Measurements from ENCODE around the gene CHST13.

CHST13 gene

DNA sequence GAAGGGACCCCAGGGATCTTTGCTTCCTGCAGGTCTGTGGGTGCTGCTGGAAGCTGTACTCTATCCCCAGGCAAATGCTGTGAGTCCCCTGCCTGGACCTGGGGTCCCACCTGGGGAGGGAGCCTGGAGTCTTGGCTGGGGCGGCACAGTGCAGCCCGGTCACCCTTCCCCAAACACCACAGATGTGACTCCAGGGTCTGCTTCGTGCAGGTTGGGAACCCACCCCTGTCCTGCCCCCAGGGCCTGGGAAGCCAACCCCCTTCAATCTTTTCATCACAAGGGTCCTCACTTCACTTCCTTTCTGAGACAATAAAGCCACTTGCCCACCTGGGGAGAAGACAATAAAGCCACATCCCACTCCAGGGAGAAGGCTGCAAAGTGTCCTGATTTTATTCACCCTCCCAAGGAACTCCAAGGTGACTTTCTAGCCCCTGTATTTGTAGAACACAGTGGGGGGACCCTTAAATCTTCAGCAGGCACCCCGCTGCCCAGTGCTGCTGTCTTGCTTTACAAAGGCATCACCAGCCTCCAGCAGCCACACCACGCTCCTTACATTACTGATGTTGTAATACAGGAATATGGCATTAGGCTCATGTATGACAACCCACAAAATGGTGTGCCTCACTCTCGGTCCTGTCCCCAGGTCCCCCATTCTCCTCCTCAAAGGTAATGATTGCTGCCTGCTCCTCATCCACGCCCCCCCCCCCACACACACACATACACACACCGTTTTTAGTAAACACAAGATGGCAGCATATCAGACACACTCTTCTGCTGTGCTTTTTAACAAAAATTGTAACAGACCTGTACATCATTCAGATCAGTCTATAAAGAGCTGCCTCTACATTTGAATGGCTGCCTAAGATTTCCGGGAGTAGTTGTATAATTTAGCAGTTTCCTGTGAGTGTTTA lies 24.9 kb downstream of the CHST13 start:
- peaks cover 35 to 54% (median 50%) of the 10 kb centered on the region in 10 experiments for H3K4me1 ChIP-seq
- no peaks in the 10 kb centered on the region for H3K27me3 ChIP-seq
- no peak overlapping the region for H3K4me3 ChIP-seq
- no peak for TF ChIP-seq Cebpa-rat (IDR thresholded peaks at IDR 0.05)
- H3K9ac ChIP-seq = no peak overlapping the region
- no peaks in the 10 kb centered on the region for H3K36me3 ChIP-seq
- H3K4me2 ChIP-seq = peak overlapping the region in 9 of 11 experiments; percentile 7 to 78 (median 43); a peak in 13 of 22 replicates
- H4K20me1 ChIP-seq = no peaks in the 10 kb centered on the region
- H3K27ac ChIP-seq = peak overlapping the region in 2 of 11 experiments; percentile 32 to 51; a peak in 3 of 22 replicates
- H3K9me3 ChIP-seq (replicated peaks in 1 of 11) = no peaks in the 10 kb centered on the region

DNA sequence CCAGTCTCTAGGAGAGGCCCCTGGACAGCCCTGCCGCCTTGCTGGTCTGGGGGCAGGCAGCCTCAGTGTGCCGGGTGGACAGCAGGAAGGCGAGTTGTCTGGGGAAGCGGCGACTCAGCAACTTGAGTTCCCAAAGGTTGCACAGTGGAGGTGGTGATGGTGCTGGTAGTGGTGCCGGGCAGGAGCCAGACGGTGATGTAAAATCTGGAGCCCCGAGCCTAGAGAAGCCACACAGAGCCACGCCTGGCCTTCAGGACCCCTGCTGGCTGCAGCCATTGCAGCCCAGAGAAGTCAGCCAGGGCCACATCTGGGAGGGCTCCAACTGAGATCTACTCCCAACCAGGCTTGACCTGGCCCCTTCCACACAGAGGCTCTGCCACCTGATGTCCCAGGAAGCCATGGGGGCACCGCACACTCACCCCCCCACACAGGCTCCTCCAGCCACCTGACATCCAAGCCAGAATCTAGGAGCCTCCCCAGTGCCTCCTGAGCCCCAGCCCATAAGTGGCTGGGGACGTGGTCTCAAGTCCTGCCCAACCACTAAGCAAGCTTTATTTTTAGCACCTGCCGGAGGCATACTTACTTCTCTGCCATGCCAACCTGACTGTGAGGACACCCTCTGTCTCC lies 26.0 kb downstream of the CHST13 start:
- Histone ChIP-seq H3K4me1 (peaks cover 25 to 45% (median 39%) of the 10 kb centered on the region in 10 experiments), H3K4me2 (peak overlapping the region; percentile 6 to 78 (median 43); a peak in 18 of 22 replicates), H4K20me1 (no peaks in the 10 kb centered on the region), H3K27ac (no peak overlapping the region), H3K9ac (no peak overlapping the region), H3K4me3 (no peak overlapping the region), H3K9me3 (replicated peaks in 1 of 11) (no peaks in the 10 kb centered on the region), H3K27me3 (no peaks in the 10 kb centered on the region), H3K36me3 (no peaks in the 10 kb centered on the region)
- TF ChIP-seq Cebpa-rat (IDR thresholded peaks at IDR 0.05) = no peak

DNA sequence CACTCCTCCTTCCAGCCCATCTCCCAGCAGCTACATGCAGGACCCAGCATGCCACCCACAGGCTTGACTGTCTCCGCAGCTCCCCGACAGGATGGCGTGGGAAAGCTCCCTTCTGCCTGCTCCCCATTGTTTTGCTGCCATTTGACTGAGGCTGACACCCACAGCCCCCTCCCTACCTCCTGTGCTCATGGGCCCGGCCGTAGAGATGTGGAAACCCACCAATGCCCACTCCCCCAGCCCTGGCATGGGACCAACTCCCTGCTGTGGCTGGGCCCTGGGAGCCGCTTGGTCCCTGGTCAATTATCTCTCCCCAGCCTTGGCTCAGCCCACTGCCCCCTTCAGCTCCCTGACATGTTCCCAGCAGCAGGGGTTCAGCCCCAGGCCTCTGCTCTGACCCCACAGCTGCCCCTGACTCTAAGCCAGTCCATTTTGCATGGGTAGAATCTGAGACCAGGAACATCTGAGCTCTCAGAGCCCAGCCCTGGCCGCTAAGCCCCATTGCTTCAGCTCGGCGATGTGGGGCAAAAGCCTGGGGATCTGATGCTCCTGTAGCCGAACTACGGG lies 26.6 kb downstream of the CHST13 start:
- H3K9ac ChIP-seq = no peak overlapping the region
- no peaks in the 10 kb centered on the region for H3K27me3 ChIP-seq
- no peaks in the 10 kb centered on the region for H3K36me3 ChIP-seq
- H3K4me2 ChIP-seq = peak overlapping the region in 9 of 11 experiments; percentile 6 to 78 (median 43); a peak in 13 of 22 replicates
- no peaks in the 10 kb centered on the region for H4K20me1 ChIP-seq
- H3K4me1 ChIP-seq = peaks cover 22 to 39% (median 34%) of the 10 kb centered on the region in 10 experiments; a peak in 19 of 20 replicates
- no peak for TF ChIP-seq Cebpa-rat (IDR thresholded peaks at IDR 0.05)
- no peaks in the 10 kb centered on the region for H3K9me3 ChIP-seq (replicated peaks in 1 of 11)
- no peak overlapping the region for H3K4me3 ChIP-seq
- H3K27ac ChIP-seq = no peak overlapping the region

DNA sequence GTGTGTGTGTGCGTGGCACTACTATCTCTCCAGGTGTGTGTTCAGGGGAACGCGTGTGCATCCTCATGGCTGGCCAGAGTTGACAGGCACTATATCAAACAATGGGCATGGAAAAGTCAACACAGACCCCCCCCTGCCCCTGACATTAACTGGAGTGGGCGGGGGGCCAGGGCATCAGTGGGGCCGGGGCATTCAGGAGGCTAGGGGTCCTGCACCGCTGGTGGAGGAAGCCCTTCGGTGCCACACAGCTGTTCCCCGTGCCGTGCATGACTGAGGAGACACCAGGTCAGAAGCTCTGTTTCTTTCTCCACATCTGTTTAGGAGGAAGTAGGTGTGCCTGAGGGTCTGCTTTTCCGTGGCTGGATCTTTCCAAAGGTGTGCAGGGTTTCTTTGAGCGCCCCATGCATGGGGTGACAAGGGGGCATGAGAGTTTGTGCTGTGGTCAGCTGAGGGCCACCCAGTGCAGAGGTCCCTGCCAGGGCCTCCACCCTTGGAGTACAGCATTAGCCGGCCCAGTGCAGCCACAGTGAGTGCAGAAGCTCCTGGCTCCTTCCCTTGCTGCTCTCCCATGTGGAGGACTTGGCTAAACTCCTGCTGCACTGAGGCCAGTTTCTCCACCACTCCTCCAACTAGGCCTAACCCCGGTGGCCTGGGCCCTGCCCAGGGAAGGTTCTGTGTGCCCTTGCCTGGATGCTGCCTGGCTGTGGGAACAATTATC lies 27.3 kb downstream of the CHST13 start:
- Histone ChIP-seq H3K9ac (no peak overlapping the region), H3K36me3 (no peaks in the 10 kb centered on the region), H4K20me1 (no peaks in the 10 kb centered on the region), H3K4me3 (no peak overlapping the region), H3K4me1 (peaks cover 22 to 38% (median 34%) of the 10 kb centered on the region in 10 experiments; a peak in 19 of 20 replicates), H3K27me3 (no peaks in the 10 kb centered on the region), H3K27ac (no peak overlapping the region), H3K4me2 (peak overlapping the region in 6 of 11 experiments; percentile 15 to 48 (median 37); a peak in 7 of 22 replicates), H3K9me3 (replicated peaks in 1 of 11) (no peaks in the 10 kb centered on the region)
- TF ChIP-seq Cebpa-rat (IDR thresholded peaks at IDR 0.05) = no peak

DNA sequence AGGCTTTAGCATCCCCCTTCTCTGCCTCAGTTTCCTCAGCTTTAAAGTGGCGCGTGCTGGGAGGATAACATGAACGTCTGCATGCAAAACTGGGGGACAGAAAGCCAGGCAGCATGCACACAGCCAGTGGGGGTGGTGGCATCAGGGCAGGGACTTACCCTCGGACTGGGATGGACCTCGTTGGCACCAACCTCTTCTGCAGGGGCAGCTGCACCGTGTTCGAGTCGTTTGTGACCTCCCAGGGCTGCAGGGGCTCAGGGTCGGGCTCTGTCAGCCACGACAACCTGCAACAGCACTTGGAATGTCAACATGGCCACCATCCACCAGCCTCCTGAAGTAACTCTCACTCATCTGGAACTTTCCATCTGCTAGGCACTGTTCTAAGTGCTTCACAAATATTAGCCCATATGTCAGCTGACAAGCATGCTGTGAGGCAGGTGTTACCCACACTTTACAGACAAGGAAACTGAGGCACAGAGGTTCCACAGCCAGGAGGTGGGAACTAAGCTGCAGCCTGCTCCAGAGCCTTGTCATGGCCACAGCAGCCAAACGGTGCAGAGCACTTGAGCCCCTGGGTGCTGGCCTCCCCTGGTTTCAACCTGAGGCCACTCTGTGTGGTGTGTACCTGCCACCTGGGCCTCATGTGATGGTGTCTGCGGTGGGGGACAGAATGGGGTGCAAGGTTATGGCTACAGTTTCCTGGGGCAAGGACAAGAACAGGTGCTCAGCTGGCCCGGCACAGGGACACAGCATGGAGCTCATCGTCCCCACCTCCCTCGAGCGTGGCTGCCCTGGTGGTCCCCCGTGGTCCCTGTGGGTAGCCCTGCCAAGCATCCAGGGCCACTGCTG lies 28.1 kb downstream of the CHST13 start:
- Histone ChIP-seq H3K4me1 (peaks cover 22 to 38% (median 32%) of the 10 kb centered on the region in 10 experiments; a peak in 19 of 20 replicates), H4K20me1 (no peaks in the 10 kb centered on the region), H3K27me3 (no peaks in the 10 kb centered on the region), H3K9ac (no peak overlapping the region), H3K4me2 (peak overlapping the region in 3 of 11 experiments; percentile 15 to 45 (median 16); a peak in 2 of 22 replicates), H3K27ac (no peak overlapping the region), H3K9me3 (replicated peaks in 1 of 11) (no peaks in the 10 kb centered on the region), H3K36me3 (no peaks in the 10 kb centered on the region), H3K4me3 (no peak overlapping the region)
- TF ChIP-seq Cebpa-rat (IDR thresholded peaks at IDR 0.05) = no peak

DNA sequence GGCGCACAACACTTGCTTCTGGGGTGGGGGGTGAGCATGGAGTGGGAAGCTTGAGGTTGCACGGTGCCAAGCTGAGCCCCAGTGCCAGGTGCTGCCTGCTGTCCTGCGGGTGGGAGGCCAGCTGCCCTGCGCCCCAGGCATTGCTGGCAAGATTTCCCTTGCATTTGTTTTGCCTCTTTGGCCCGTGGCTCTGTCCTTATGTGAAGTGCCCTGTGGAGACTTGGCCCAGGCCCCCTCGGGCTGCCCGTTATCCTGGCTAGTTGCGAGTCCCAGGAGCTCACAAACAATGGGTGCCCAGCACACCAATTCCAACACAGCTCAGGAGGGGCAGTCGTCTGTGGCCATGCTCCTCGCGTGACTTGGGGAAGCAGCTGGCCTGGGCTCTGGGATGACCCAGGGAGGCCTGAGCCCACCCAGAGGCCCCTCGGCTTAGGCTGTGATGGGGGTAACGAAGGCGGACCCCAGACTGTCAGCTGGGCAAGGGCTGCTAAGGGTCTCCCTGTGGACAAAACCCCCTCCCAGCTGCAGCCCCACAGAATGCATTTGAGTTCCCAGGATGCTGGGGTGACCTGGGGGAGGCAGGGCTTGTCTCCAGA lies 28.8 kb downstream of the CHST13 start:
- H3K27me3 ChIP-seq = no peaks in the 10 kb centered on the region
- H3K4me1 ChIP-seq = peaks cover 22 to 36% (median 31%) of the 10 kb centered on the region in 10 experiments; a peak in 19 of 20 replicates
- H3K27ac ChIP-seq = no peak overlapping the region
- no peaks in the 10 kb centered on the region for H3K9me3 ChIP-seq (replicated peaks in 1 of 11)
- H3K4me2 ChIP-seq = no peak overlapping the region
- H3K36me3 ChIP-seq = no peaks in the 10 kb centered on the region
- H3K4me3 ChIP-seq = no peak overlapping the region
- H4K20me1 ChIP-seq = no peaks in the 10 kb centered on the region
- no peak overlapping the region for H3K9ac ChIP-seq
- TF ChIP-seq Cebpa-rat (IDR thresholded peaks at IDR 0.05) = no peak

DNA sequence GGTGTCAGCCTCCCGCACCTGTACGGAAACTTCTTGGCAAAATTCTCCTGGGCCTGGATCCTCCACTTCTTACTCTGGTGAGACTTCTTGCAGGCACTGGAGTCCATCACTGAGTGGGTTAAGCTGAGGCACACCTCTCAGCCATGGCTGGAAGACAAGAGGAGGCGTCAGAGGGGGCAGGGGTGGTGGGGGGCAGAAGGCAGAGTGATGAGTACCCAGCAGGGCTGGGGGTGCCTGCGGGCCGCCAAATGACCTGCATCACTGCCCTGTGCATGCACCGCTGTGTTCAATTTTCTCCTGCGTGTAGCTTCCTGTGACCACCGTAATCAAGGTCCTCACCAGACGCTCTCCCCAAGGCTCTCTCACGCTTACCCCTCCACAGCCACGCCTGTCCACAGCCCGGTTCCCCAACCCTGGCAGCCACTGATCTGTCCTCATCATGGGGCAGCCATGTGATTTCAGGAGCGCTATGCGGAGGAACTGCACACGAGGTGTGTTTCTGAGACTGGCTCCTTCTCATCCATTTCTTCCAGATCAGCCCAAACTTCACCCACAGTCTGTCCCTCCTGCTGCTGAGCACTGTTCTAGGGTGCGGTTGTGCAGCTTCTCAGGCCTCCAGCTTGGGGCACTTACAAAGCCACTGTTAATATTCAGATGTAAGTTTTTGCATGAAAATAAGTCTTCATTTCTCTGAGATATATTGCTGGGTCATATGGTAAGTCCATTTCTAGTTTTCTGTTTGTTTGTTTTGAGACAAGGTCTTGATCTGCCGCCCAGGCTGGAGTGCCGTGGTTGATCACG lies 29.5 kb downstream of the CHST13 start:
- H3K4me3 ChIP-seq = no peak overlapping the region
- H3K27me3 ChIP-seq = no peaks in the 10 kb centered on the region
- H3K4me2 ChIP-seq = no peak overlapping the region
- H3K9ac ChIP-seq = no peak overlapping the region
- H4K20me1 ChIP-seq = no peaks in the 10 kb centered on the region
- no peak overlapping the region for H3K27ac ChIP-seq
- peaks cover 17 to 34% (median 29%) of the 10 kb centered on the region in 10 experiments; a peak in 19 of 20 replicates for H3K4me1 ChIP-seq
- no peak for TF ChIP-seq Cebpa-rat (IDR thresholded peaks at IDR 0.05)
- H3K36me3 ChIP-seq = no peaks in the 10 kb centered on the region
- no peaks in the 10 kb centered on the region for H3K9me3 ChIP-seq (replicated peaks in 1 of 11)
